Posterior vena cava (tissue), 2 donors: ENCODE data around the gene UBR4. TPM values are rescaled to one million over a fixed set of nuclear protein-coding genes. Genes with fewer than 3 reads are reported as not detected.
"Not testable (repeated sequence)": the region's sequence is repeated elsewhere in the genome, so short reads cannot be mapped to it uniquely, and the experiment has no call there.

ENCODE experiments used
- DNase-seq: peaks from one replicate; pipeline ENCODE4 v3.0.0-alpha.2; 2020; ENCODE audit warnings: low spot score
- intact Hi-C, 2 donors: fragments of 100-400 bp; cut with DNase I; formaldehyde crosslinking; loops; one replicate each; pipeline versions ENCODE4 v1.14.1 to v1.14.2; 2022 to 2023
- total RNA-seq, 2 donors: library from RNA; stranded (reverse); fragmentation: NEBNext Ultra II Directional; extraction: Animal tissue kit (Norgen Biotek cat#: 25700); gene quantifications; one replicate each; pipeline ENCODE4 v1.2.1, GENCODE V29; 2021
- donor health status: DM: yes; HTN: yes; CAD: no.
- donor health status: DM: yes; HTN: yes; CAD: no.

Gene UBR4
- total RNA-seq, 2 donors from 2014 or later: 111 to 120 TPM

DNA sequence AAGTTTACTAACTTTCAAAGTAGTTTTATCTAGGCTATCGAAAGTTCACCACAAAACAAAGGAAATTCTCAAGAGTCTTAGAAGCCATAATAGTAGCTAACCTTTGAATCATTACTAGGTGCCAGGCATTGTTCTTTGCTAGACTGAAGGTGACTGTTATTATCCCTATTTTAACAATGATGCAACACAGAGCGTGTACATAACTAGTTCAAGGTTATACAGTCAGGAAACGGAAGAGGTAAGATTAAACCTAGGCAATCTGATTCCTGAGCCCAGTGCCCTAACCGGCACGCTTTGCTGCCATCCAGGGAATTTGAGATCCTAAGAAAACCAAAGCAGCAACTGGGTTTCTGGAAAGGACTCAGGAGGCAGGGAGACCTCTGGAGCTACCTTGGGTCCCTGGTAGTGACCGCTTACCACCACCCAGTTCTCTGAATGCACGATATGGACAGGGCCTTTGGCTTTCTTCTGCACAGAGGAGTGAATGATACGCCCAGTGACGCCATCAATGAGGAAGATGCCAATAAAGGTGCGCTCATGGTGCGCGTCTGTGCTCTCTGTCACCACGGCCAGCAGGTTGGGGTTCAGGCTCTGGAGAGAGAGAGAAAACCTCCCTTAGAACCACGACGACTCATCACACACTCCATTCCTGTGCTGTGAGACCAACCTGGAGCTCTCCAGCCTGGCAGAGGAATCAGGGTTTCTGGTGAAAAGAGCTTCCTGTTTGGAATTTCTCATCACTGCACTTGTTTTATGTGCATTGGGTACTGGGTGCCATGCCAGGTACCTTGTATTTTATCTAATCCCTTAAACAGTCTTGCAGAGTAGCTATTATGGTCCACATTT lies 13.1 kb upstream of the UBR4 start:
- no peak for DNase-seq
- intact Hi-C loops: no loop called here

DNA sequence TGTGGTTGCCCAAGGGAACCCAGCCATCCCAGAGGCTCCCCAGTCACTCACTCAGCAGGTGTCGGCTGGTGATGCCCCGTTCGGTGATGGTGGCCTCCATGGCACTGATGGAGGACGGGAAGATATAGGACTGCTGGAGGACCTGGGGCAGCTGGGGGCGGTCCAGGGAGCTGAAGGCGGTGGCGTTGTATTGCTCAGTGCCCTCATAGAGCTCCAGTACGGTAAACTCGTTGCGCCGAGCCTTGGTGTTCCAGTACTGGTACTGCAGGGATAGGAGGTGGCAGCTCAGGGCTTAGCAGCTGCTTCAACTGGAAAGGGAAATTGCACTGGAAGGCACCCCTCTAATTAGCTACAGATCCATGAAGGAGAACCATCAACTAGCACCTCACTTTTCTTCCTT lies 12.5 kb upstream of the UBR4 start:
- no peak for DNase-seq
- intact Hi-C loops: no loop called here

- intact Hi-C loops: no loop called here
- DNase-seq: no peak
Measured at GRCh38 chr1:19220991-19221390, 10.9 kb upstream of the UBR4 start.

DNA sequence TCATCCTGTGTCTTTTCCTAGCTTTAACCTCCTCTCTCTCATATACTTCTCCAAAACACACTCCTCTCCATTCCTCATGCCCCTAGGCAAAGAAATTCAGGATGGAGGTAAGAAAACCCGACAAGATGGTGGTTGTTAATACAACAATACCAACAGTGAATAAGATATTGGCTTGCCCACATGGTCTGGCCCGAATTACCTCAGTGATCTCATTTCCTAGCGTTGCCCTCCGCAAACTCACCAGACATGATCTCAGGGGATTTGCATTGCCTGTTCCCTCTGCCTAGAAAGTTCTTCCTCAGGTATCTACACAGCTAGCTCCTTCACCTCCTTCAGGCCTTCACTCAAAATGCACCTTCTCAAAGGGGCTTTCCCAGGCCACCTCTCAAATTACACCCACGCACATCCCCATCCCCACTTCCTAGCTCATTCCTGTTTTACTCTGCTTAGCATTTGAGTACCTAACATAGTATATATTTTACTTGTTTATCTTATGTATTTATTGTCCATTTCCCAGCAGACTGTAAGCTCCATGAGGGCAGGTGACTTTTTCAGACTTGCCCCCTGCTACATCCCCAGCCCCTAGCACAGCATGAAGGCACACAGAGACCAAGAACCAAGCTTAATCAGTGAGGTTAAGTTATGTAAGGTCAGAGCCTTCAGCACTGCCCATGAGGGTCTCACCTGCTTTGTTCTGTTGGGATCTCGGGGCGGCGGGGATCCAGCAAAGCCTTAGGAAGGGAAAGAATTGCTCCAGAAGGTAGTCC lies 10.2 kb upstream of the UBR4 start:
- intact Hi-C loops: no loop called here
- DNase-seq: no peak

- intact Hi-C loops: no loop called here
Measured at GRCh38 chr1:19219451-19219850, 9.4 kb upstream of the UBR4 start.

GRCh38 chr1:19216585-19216984 lies 6.5 kb upstream of the UBR4 start:
- DNase-seq, intact Hi-C loops: not testable (repeated sequence)

More at GRCh38 chr1:19219451-19219850, 9.4 kb upstream of the UBR4 start:
- no peak for DNase-seq

- intact Hi-C loops: loop anchor here in 1 of 2 donors (5.0 kb wide), 1 partner anchor 1504 kb away; the partner anchor contains the start of gene KIF17
- no peak for DNase-seq
Measured at GRCh38 chr1:19213580-19213979, 3.5 kb upstream of the UBR4 start.

- intact Hi-C loops: loop anchor here in 1 of 2 donors (5.0 kb wide), 1 partner anchor 1505 kb away; the partner anchor contains the start of gene KIF17
- DNase-seq: no peak
Measured at GRCh38 chr1:19212167-19212566, 2.1 kb upstream of the UBR4 start.

- intact Hi-C loops: loop anchor here in 1 of 2 donors (5.0 kb wide), 1 partner anchor 1506 kb away; the partner anchor contains the start of gene KIF17
- DNase-seq: no peak
Measured at GRCh38 chr1:19210772-19211549, 895 bp upstream of the UBR4 start.

- intact Hi-C loops: no loop called here
Measured at GRCh38 chr1:19209439-19209989, 552 bp downstream of the UBR4 start.

GRCh38 chr1:19208710-19209438 lies 1.2 kb downstream of the UBR4 start:
- intact Hi-C loops: no loop called here
- no peak for DNase-seq

More at GRCh38 chr1:19209439-19209989, 552 bp downstream of the UBR4 start:
- DNase-seq: peak; percentile 83

DNA sequence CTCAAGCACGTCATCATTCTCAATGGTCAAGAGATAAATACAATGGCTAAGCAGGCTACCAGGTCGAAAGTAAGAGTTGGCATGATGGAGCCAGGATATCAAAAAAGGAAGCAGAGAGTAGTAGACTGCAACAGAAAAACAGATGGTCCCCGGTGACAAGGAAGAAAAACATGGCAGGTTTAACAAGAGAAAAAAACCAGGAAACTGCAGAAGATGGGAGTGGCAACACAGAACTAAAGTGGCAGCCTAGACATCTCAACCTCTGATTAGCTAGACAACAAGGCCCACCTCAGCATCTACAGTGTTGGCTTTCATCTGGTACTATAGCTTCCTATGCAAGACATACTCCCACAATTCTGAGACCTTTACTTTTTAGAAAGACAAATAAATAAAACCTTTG lies 3.1 kb downstream of the UBR4 start:
- no peak for DNase-seq
- intact Hi-C loops: no loop called here

- no peak for DNase-seq
- intact Hi-C loops: no loop called here
Measured at GRCh38 chr1:19205845-19206244, 4.2 kb downstream of the UBR4 start.

DNA sequence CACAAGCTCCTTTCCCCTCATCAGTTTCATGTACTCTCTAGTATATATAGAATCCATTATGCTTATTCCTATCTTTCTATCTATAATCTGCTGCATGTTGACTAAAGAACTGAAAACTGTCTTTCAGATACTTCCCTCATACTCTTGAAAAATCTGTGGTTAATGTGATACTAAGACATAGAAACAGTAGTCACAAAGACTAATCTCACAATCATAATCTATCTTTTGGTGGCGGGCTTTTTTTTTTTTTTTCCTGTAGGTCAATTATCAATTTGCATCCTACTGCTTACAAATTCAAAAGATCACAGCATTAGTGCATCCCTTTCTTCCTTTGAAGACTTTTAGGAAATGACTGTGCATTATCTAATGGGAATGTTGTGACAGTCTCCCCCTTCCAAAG lies 4.7 kb downstream of the UBR4 start:
- intact Hi-C loops: no loop called here
- DNase-seq: no peak

DNA sequence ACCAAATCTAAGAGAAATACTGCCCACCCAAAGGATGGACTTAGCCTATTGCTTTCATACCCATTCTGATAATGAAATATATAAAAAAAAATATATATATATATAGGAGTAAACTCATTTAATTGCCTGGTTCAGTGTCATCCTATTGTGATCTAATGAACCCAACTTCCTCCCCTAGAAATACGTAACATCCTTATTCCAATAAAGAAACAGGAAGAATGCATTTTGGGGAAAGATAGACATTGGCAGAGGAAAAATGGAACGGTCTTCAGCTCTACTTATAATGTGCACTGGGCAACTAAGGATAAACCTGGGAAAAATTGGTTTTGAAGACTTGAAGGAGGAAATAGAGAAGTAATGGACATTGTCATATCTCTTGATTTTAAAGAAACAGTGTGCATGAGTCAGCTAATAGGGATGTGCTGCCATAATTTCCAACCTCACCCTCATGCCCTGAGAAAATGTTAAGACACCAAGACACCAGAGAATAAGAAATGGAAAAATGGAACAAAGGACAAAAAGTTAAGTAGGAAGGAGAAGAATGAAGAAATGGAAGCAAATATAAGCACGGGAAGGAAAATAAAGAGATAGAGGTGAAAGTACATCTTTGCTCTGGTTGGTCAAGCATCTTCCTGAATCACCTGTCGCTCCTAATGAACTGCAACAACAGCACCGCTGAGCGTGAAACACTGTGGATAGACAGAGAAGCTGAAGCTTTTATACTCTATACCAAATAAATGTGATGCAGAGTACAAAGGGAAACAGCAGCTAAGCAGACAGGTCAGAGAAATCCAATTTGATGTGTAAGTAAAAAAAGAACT lies 5.4 kb downstream of the UBR4 start:
- intact Hi-C loops: no loop called here
- DNase-seq: no peak

GRCh38 chr1:19203440-19203839 lies 6.6 kb downstream of the UBR4 start:
- no peak for DNase-seq
- intact Hi-C loops: no loop called here

DNA sequence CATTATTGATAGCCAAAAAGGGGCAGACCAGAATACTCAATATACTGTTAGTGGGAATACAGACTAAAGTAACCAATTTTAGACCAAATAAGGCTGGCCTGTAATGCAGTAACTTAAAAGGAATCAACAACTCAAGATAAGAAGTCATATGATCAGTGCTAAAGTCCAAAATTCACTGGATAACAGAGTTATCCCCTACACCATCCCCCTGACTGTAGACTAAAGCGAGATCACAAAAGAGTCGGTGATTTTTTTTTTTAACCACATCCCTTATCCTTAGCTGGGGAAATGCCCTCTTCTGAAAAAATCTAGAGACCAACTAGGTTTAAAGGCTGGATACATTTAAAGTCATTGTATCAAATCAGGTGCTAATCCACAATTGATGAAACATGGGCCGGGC lies 7.7 kb downstream of the UBR4 start:
- no peak for DNase-seq
- intact Hi-C loops: loop anchor here in 1 of 2 donors (1.0 kb wide), 1 partner anchor 39 kb away; no protein-coding TSS in a partner anchor
